Activated gamma-delta T cell treated with Interleukin-2 at 50 U/mL for 16 hours (primary cell): ENCODE results near the gene FADS1.
A peak's percentile ranks its signal among the peaks of the same experiment; 100 is the strongest.

Experiments used
- DNase-seq: peaks from one replicate; pipeline ENCODE4 v3.0.0-alpha.2; 2020

The FADS1 gene

DNA sequence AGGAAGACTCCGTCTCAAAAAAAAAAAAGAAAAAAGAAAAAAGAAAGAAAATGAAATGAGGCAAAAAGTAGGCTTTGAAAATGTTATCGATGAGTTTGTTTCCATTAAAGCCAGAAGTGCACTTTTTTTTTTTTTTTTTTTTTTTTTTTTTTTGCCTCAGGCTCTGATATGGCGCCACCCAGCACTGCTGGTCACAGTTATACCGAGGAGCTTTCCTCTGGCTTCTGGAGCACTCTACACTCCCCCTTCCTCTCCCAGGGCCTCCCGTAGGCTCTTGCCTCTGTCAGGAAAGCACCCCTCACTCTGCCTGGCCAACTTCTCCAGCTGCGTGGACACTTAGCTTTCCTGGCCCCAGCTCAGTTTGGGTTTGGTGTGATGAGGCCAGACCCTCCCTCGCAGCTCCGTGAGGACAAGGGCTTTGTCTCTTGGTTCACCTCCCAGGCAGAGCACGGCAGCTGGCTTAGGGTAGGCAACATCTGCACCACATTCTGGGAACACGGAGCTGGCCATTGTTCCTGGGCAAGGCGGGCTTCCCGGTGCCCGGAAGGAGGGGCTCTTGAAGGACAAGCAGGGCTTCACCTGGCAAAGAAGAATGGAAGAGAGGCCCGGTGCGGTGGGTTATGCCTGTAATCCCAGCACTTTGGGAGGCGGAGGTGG is 28.2 kb upstream of the FADS1 start:
- no peak for DNase-seq

DNA sequence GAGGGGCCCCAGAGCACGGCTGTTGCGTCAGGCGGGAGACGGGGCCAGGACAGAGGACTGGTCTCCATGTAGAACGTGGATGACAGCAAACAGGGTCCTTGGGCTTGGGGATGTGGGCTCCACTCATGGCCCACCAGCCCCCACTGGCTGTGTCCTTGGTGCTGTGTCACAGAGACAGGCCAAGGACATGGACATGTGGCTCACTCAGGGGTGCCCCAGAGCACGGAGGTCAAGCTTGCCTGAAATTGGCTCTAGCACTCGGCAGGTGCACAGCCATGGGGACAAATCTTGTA is 25.7 kb upstream of the FADS1 start:
- DNase-seq, result no peak

DNA sequence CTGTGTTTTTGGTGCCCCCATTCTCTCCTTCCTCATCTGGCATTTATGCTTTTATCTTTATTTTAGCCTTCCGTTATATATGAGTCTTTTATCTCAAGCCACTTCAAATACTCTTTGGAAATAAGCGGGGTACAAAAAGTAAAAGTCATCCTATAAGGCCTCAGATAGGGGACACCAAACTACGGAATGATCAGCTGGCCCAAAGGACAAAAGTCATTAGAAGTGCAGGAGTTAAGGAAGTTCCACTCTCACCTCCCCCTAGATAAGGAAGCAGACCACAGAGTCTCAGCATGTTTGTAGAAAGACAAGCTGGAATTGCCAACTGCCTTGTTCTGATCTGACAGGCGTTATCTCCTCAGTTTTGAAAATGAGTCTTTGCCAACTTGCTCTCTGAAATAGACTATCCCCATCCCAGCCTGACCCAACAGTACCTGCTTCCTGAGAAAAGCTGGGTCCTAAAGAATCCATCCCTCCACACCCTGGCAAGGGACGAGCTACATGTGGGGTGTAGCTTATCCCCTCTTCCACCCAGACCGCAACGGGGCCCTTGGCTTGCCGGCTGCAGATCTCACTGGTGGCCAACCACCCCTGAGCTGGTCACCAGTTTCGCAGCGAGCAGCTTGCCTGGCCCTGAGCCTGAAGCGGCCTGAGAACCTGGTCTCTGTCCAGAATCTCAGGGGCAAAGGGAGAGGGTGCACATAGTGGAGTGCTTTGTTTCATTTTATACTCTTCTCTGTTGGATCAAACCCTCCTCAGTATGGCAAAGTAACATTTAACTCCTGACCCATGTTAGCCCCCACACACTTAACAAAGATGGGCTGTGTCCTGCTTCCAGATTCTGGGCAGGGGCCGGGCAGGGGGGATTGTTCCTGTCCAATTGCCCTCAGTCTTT is 25.1 kb upstream of the FADS1 start:
- no peak for DNase-seq

DNA sequence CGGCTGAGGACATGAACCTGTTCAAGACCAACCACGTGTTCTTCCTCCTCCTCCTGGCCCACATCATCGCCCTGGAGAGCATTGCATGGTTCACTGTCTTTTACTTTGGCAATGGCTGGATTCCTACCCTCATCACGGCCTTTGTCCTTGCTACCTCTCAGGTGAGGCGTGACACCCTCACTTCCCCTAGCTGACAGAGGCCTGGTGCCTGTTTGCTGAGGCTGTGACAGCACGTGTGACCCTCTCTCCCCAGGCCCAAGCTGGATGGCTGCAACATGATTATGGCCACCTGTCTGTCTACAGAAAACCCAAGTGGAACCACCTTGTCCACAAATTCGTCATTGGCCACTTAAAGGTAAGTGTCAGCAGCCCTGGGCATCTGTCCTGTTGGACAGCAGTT is 23.6 kb upstream of the FADS1 start:
- no peak for DNase-seq

DNA sequence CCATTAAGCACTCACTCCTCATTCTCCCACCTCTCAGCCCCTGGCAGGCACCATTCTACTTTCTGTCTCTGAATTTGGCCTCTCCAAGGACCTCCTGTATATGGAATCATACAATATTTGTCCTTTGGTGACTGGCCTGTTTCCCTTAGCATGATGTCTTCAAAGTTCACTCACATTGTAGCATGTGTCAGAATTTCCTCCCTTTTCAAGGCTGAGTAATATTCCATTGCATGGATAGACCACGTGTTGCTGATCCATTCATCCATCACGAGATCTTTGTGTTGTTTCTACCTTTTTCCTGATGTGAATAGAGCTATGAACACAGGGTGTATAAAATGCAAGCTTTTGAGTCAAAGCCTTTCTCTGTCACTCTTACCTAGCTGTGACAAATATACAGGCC is 22.9 kb upstream of the FADS1 start:
- DNase-seq, result no peak

DNA sequence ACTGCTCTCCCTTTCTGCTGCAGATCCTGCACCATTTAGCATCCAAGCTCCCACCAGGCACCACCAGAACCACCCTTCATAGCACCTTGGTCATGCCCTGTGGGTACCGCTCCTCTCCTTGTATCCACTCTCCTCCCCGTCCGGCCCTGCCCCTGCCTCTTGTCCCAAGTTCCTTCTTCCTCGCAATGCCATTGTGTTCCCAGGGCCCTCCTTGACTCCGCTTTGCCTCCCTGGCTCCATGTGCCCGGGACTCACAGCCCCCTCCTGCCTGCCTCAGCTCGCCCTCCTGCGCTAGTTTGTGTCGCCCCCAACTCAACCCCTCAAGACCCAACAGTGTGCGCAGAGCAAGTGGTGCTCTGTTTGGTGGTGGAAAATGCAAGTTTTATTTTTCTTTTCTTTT is 22.1 kb upstream of the FADS1 start:
- DNase-seq, result no peak

DNA sequence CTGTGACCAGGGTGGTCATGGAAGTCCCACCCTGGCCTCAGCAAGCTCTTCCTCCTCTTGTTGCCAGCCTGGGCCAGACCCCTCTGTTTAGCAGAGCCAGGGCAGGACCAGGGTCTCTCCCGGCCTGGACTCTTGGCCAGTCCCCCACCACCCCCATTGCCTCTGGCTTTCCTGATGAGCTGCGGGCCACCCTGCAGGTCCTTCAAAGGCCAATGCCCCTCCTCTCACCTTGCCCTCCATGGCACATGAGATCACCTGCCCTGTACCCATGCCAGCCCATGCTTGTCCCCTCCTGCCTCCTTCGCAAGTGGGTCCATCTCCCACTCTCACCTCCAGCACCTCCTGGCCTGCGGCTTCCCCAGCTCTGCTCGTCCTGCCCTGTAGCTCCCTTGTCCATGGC is 21.7 kb upstream of the FADS1 start:
- DNase-seq, result no peak

DNA sequence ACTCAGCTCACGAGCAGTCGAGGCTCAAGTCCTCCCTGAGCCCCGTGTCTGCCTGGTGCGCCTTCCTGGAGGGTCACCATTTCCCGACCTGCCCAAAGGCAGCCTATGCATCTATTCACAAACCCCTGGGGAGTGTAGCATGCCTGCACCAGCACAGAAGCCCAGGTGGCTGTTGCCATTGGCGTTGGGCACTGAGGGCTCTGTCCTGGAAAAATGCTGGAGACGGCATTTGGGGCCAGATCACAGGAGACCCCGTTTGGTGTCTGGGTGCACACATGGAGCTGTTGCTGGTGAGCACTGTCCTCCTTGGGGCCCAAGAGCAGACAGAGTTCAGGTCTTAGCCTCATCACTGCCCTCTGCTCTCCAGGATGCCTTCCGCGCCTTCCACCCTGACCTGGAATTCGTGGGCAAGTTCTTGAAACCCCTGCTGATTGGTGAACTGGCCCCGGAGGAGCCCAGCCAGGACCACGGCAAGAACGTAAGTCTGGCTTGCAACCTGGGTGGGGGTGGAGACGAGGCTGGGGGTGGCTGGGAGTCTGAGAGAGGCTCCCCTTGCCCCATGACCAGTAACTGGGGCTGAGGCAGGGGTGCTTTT is 20.7 kb upstream of the FADS1 start:
- no peak for DNase-seq

DNA sequence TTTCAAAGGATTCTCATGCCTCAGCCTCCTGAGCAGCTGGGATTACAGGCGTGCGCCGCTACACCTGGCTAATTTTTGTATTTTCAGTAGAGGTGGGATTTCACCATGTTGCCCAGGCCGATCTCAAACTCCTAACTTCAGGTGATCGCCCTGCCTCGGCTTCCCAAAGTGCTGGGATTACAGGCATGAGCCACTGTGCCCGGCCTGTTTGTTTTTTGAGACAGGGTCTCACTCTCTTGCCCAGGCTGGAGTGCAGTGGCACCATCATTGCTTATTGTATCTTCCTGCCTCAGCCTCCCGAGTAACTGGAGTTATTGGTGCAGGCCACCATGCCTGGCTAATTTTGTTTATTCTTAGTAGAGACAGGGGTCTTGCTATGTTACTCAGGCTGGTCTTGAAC is 19.4 kb upstream of the FADS1 start:
- no peak for DNase-seq

DNA sequence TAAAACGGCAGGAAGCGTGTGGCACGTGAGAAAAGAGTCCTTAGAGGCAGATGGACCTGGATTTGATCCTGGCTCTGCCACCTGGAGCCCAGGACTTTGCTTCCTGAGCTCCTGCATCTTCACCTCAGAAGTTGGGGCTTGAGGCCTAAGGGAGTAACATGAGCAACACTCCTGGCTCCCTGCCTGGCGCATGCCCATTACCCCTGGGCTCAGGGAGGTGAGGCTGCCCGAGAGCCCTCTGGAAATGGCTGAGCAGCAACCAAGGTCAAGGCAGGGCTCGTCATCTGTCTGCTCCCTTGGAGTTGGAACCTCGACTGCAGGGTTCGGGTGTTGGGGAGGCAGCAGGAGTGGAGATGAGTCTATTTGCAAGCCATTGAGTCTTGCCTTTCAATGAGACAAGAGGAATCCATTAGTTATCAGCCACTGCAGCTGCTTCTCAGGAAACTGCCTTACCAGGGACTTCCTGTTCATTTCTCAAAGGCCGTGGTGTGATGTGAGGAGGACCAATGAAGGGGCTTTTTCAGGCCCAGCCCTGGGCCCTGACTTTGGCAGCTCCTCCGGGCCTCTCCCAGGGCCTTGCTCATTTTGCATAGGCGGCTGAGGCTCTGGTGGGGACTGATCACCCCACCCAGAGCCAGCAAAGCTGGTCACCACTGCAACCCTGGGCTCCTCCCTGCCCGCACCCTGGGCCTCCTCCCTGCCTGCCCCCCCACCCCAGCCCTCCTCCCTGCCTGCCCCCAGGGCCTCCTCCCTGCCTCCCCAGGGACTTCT is 17.7 kb upstream of the FADS1 start:
- peak; percentile 60 for DNase-seq

DNA sequence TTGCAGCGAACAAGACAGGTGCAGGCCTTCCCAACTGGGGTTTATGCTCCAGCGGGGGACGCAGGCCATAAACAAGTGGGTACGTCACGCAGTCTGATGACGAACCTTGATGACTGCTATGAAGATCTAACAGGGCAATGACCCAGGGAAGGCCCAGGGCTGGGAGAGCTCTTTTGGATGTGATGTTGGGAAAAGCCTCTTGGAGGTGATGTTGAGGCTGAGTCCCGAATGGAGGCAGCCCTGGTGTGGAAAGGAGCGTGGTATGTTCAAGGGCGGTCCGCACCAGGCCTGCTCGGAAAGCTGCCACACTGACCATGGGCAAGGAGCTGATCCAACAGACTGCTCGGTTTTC is 17.1 kb upstream of the FADS1 start:
- DNase-seq, result no peak

DNA sequence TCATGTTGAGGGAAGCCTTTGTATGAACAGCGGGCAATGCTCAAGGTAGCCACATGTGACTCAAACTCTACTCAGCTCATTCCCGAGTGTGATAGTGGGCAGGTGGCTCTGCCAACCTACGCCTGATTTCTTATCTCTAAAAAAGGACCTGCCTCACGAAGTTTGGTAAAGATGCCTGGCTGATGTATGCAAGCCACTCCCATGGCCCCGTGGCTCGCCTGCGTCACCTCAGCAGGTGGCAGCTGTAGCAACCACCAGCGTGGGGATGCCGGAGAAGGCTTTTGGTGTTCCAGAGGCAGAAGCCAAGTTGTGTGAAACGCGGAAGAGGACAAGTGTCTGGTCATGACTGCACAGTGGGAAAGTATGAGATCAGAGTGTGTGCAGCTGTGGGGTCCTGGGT is 16.7 kb upstream of the FADS1 start:
- no peak for DNase-seq

DNA sequence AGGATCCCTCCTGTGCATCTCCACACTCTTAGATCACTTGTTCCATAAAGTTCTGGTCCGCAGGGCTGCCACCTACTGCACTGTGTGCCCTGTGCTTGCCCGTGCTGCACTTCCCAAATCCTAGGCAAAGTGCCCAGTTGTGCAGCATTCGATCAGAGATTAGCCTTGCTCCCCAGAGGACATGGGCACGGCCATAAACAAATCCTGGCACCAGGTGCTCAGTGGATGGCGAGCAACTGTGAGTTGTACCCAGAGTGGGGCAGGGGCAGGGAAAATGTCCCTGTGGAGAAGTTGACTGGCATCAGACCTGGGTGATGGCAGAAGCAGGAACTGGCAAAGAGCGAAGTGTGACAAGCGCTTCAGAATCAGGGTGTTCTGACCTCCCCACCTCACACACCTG is 16.0 kb upstream of the FADS1 start:
- DNase-seq, result no peak

DNA sequence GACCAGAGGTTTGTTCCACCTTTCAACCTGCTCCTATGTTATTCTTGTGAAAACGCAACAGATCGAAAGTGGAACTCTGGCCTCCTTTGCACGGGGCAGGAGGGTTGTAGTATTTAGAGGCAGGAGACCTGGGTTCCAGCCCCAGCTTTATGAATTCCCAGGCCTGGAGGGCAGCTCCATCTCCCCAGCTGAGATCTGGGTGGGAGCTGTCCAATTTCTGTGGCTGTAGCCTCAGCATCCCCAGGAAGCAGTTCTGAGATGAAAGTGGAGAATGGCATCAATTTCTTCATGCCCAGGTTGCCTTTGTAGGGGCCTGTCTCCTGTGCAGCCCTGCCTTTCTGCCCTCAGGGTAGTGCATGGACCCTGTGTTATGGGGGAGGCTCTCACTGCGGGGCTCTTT is 15.4 kb upstream of the FADS1 start:
- DNase-seq, result no peak

DNA sequence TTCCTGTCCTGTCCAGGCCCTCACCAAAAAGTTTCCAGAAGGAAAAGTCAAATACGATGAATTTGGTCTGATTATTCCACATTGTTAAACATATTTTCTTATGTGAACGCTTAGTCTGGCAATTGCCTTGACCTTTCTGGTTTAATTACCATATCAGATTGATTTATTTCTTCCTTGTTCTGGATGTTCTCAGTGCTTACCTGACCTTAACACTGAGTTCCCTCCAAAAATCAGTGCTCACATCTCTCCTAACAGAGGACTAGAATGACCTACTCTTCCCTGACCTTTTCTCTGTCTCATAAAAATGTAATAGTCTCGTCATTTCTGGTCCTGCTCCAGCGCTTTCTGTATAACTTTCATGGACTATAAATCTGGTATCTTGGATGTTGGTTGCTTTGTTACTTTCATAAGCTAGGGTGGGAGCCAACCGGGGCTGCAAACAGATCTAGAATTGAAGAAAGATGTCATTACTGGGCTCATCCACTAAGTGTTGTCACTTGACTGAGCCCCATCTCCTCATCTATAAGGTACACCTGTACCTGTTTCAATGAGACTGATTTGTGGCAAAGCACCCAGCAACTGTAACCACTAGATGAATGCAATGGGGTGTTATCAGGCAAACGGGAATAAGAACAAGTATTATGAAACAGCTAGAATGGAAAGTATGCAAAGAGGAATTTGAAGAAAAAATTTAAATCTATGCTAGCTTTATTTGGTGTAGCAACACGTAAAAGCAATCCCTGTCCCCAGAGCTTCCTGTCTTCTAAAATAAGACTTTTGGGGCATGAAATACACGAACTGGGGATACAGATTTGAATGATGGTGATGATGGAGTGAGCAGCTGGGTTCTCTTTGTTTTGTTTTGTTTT is 13.7 kb upstream of the FADS1 start:
- DNase-seq, result no peak

DNA sequence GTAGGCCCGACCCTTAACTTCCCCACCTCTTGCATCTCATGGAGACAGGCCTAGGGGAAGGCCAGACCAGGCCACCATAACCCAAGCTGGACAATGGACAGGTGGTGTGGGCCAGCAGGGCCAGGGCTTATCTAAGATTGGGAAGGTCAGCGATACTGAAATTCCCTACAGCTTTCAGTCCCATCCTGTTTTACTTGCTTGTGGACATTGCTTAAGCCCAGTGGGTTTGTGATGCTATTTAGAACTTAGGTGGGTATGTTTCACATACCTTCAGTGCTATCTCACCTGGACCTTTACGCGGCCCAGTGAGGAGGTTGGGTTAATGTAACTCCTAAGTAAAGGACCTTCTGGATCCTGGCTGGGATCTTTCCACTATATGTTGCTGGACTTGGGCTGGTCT is 13.0 kb upstream of the FADS1 start:
- no peak for DNase-seq

DNA sequence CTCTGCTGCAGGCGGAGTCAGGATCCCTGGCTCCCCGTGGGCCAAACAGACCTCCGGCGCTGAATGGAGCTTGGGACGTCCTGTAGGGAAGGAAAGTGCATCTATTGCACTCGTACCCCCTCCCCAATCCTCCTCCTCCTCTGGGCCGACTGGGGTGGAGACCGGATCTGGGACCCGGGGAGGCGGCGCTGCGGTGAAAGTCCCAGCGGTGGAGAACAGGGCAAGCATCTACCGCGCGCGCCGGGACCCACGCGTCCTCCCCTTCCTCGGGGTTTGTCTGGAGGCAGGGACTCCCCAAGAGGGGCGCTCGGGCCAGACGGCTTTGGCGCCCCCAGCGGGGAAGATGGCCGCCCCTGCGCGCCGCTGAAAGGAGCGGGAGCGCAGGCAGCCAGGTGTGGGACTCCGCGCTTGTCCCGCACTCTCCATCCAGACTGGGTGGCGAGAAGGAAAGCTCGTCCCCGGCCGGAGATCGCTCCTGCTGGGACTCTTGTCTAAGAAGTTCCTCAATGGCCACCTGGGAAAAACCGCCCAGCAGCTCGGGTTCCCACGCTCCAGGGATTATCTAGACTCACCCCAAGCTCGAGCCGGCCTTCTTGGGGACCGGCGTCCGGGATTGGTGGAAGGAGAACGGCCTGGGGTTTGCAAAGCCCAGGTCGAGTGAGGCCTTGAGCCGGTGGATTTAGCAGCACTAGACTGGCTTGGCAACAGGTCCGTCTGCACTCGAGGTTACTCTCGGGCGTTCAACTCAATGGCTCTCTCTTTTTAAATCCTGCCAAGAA is 12.0 kb upstream of the FADS1 start:
- DNase-seq, result no peak

DNA sequence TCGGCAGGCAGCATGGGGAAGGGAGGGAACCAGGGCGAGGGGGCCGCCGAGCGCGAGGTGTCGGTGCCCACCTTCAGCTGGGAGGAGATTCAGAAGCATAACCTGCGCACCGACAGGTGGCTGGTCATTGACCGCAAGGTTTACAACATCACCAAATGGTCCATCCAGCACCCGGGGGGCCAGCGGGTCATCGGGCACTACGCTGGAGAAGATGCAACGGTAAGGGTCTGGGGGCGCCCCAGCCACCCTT is 11.5 kb upstream of the FADS1 start:
- DNase-seq, result no peak

DNA sequence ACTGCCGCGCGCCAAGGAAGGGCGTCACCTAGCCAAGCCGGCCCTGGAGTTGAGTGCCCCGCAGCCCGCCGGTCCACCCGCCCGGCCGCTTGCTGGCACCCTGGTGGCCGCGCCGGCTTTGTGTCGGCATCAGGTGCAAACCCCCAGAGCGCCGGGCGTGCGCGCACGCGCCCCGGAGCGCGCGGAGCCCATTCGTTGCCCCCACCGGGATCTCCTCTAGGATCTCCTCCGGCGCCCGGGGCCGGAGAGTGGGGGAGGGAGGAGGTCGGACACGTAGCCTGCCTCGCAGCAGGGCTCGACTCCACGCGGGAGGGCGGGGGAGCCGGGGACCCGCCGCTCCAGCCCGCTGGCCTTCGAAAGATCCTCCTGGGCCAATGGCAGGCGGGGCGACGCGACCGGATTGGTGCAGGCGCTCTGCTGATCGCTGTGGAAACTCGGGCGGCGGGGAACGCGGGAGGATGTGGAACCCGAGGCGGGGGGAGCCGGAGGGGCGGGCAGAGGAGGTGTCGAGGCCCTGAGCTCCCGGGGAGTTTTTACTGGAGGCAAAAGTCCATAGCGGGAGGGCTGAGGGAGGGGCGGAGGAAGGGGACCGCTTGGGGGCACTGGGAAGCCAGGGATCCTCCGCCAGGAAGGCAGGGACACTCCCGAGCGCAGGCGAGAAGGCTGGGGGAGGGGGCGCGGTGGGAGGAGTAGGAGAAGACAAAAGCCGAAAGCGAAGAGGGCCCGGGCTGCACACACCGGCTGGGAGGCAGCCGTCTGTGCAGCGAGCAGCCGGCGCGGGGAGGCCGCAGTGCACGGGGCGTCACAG is 11.0 kb upstream of the FADS1 start, which contains the start of gene FADS2:
TSS of gene FADS2 (plus strand) at position 730 of the 808 bp plus-strand sequence. CDS start 91 bp downstream, outside the sequence.
- peak; percentile 54 for DNase-seq

DNA sequence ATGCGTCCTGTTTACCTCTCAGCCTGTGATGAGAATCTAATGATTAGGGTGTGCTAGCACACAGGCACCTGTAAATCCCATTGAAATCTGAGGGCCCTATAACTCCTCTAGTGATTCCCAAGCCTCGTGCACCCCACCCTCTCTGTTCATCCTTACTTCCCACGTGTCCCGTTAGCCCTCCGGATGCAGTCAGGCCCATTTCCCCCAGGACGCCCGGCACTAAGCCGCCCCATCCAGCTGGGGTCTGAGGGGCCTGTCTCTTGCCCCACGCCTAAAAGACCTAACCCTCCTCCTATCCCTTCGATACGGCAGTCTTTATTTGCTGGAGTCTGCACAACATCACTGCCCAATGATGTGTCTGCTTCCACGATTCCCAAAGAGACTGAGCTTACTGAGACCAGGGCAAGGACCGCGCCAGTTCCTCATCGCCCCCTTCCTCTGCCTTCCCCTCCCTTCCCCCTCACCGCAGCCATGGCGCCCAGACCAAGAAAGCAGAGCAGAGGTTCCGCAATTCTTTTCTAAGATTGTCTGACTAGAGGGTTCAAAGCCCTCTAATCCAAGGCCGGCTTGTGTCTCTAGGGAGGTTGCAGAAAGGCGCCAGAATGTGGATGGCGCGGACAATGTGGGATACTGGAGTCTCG is 10.2 kb upstream of the FADS1 start:
- DNase-seq, result no peak

DNA sequence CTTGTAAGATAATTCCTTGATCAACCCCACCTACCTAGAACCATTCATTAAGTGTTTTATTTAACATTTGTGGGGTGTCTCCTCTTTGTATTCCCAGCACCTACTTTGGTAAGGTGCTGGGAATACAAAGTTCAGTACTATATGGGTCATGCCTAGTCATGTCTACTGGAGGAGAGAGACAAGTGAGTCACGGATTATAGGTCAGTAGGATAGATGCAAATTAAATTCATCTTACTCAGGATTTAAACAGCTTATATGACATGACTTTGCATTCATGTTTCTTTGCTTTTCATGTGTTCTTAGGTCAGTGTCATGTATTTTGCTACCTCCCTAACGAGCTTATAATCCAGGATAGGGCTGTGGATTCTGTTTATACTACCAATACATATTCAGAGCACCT is 3.4 kb upstream of the FADS1 start:
- no peak for DNase-seq
